MM.1S (cell line): ENCODE measurements around the gene MAP3K3.

Experiments
- DNase-seq: peaks from one replicate; pipeline ENCODE4 v3.0.0-alpha.2; 2015
- H2AFZ ChIP-seq: fragments of 300-600 bp; sonication (generic); 2 replicates; pipeline ENCODE4 v1.6.0; 2016; ENCODE audit warnings: antibody characterized with exemption, low read length
- H3F3A ChIP-seq: fragments of 300-600 bp; sonication (generic); 2 replicates; pipeline ENCODE4 v1.6.1; 2016; ENCODE audit warnings: mild to moderate bottlenecking, antibody characterized with exemption, low read length, moderate library complexity, mixed read lengths; ENCODE audit not compliant: insufficient read depth
- H3K27ac ChIP-seq: fragments of 300-600 bp; sonication (generic); 2 replicates; pipeline ENCODE4 v1.5.1; 2016; ENCODE audit warnings: mild to moderate bottlenecking, low read length
- H3K27me3 ChIP-seq: fragments of 300-600 bp; sonication (generic); replicated peaks from 2 replicates; pipeline ENCODE4 v1.6.0; 2016; ENCODE audit warnings: low read length; ENCODE audit not compliant: insufficient read depth
- H3K36me3 ChIP-seq: fragments of 300-600 bp; sonication (generic); replicated peaks from 2 replicates; pipeline ENCODE4 v1.6.1; 2016; ENCODE audit warnings: mild to moderate bottlenecking, low read length, mixed read lengths; ENCODE audit not compliant: insufficient read depth
- H3K4me1 ChIP-seq: fragments of 300-600 bp; sonication (generic); 2 replicates; pipeline ENCODE4 v1.6.1; 2016; ENCODE audit warnings: low read length, mixed read lengths
- H3K4me2 ChIP-seq: fragments of 300-600 bp; sonication (generic); 2 replicates; pipeline ENCODE4 v1.6.0; 2016; ENCODE audit warnings: low read depth, low read length
- H3K4me3 ChIP-seq: fragments of 300-600 bp; sonication (generic); 2 replicates; pipeline ENCODE4 v1.5.1; 2016; ENCODE audit warnings: low read length, mixed read lengths
- H3K79me2 ChIP-seq: fragments of 300-600 bp; sonication (generic); 2 replicates; pipeline ENCODE4 v1.6.1; 2016; ENCODE audit warnings: mixed run types, low read length, mixed read lengths
- H3K9ac ChIP-seq: fragments of 300-600 bp; sonication (generic); 2 replicates; pipeline ENCODE4 v1.6.1; 2016; ENCODE audit warnings: low read length, mixed read lengths
- H3K9me2 ChIP-seq: fragments of 300-600 bp; sonication (generic); replicated peaks from 2 replicates; pipeline ENCODE4 v1.6.1; 2016; ENCODE audit warnings: mild to moderate bottlenecking, low read length, mixed read lengths; ENCODE audit not compliant: insufficient read depth
- H3K9me3 ChIP-seq: fragments of 300-600 bp; sonication (generic); replicated peaks from 2 replicates; pipeline ENCODE4 v1.6.1; 2016; ENCODE audit warnings: mild to moderate bottlenecking, low read length, mixed read lengths; ENCODE audit not compliant: insufficient read depth
- H4K20me1 ChIP-seq: fragments of 300-600 bp; sonication (generic); 2 replicates; pipeline ENCODE4 v1.6.1; 2016; ENCODE audit warnings: mild to moderate bottlenecking, low read length, moderate library complexity, mixed read lengths; ENCODE audit not compliant: insufficient read depth
- CTCF ChIP-seq: fragments of 300-600 bp; sonication (generic); IDR thresholded peaks from 2 replicates; pipeline ENCODE4 v1.5.1; 2016; ENCODE audit warnings: antibody characterized with exemption, low read length, mixed read lengths
- EZH2 ChIP-seq: fragments of 300-600 bp; sonication (generic); optimal IDR thresholded peaks from 2 replicates; pipeline ENCODE3; 2017; ENCODE audit warnings: low read depth, mild to moderate bottlenecking, antibody characterized with exemption, low read length, mixed read lengths
- EZH2phosphoT487 ChIP-seq: fragments of 300-600 bp; sonication (generic); IDR thresholded peaks from 2 replicates; pipeline ENCODE4 v1.6.1; 2018; ENCODE audit warnings: antibody characterized with exemption, low read length

Gene MAP3K3

GRCh38 chr17:63703556-63704258 lies 81.5 kb downstream of the MAP3K3 start:
- Histone ChIP-seq H4K20me1 (no peaks in the 10 kb centered on the region), H3K4me1 (no peaks in the 10 kb centered on the region), H3K9ac (no peak overlapping the region), H3K79me2 (no peaks in the 10 kb centered on the region), H3K9me3 (no peaks in the 10 kb centered on the region), H3K9me2 (no peaks in the 10 kb centered on the region), H2AFZ (no peak overlapping the region), H3K27me3 (no peaks in the 10 kb centered on the region), H3K27ac (no peak overlapping the region), H3F3A (no peaks in the 10 kb centered on the region), H3K4me3 (no peak overlapping the region), H3K4me2 (no peak overlapping the region), H3K36me3 (no peaks in the 10 kb centered on the region)
- no peak for DNase-seq
- TF ChIP-seq CTCF = no peak
- no peak for TF ChIP-seq EZH2

DNA sequence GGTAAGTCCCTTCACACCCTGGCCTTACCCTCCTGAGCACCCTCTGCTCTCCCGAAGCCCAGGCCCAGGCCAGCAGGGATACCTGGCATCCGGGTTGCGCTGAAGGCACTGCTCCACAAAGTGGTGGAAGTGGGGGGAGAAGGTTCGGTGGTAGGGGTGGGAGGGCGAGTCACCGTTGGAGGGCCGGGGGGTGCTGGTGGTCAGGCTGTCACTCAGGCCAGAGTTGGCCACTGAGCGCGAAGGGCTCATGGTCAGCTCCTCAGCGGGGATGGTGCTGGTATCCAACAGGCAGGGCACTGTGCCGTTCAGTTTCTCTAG lies 82.0 kb downstream of the MAP3K3 start:
- Histone ChIP-seq H3K79me2 (no peaks in the 10 kb centered on the region), H3K27ac (no peak overlapping the region), H3K4me3 (no peak overlapping the region), H3K4me1 (no peaks in the 10 kb centered on the region), H3F3A (no peaks in the 10 kb centered on the region), H3K27me3 (no peaks in the 10 kb centered on the region), H3K9ac (no peak overlapping the region), H4K20me1 (no peaks in the 10 kb centered on the region), H3K9me2 (no peaks in the 10 kb centered on the region), H3K36me3 (no peaks in the 10 kb centered on the region), H3K4me2 (no peak overlapping the region), H3K9me3 (no peaks in the 10 kb centered on the region), H2AFZ (no peak overlapping the region)
- TF ChIP-seq EZH2phosphoT487 (no peak), CTCF (no peak), EZH2 (no peak)
- no peak for DNase-seq

DNA sequence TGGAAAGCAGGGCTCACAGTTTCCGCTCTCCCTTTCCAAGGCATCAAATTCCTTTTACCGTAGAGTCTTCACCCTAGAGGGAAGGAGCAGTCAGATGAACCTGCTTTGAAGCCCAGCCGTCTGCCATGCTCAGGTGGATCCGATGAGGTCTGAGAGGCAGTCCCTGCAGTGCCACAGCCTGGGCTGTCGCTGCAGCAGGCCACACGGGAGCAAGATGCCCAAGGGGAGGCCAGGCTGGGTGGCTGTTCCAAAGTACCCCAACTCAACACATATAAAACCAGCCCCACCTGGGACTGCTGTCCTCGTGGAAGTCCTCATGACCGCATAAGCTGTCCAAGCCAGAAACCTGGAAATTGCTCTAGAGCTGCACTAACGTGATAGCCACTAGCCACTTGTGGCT lies 82.6 kb downstream of the MAP3K3 start:
- Histone ChIP-seq H2AFZ (no peak overlapping the region), H3K36me3 (no peaks in the 10 kb centered on the region), H3K27ac (no peak overlapping the region), H3K9me2 (no peaks in the 10 kb centered on the region), H3K79me2 (no peaks in the 10 kb centered on the region), H4K20me1 (no peaks in the 10 kb centered on the region), H3K4me2 (no peak overlapping the region), H3F3A (no peaks in the 10 kb centered on the region), H3K4me3 (no peak overlapping the region), H3K9me3 (no peaks in the 10 kb centered on the region), H3K9ac (no peak overlapping the region), H3K27me3 (no peaks in the 10 kb centered on the region), H3K4me1 (no peaks in the 10 kb centered on the region)
- no peak for DNase-seq
- no peak for TF ChIP-seq EZH2
- TF ChIP-seq EZH2phosphoT487 = no peak
- no peak for TF ChIP-seq CTCF

DNA sequence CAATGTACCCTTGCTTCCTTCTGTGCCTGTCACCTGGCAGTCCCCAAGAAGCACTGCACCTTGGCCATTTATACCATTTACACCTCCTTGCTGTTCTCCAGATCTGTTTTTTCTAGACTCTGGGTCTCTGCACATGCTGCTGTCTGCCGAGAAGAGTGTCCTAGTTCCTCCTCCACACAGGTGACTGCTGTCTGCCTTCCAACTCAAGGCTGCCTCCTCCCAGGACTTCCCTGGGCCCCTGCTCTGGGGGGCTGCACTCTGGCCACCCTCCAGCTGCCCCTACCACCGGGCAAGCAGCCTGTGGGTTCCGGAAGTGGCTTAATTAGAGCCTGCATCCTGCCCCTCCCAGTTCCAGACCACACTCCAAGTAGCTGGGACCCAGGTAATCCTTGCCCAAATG lies 83.4 kb downstream of the MAP3K3 start:
- H3K9ac ChIP-seq = no peak overlapping the region
- H2AFZ ChIP-seq = no peak overlapping the region
- H3K36me3 ChIP-seq = no peaks in the 10 kb centered on the region
- TF ChIP-seq EZH2phosphoT487 (no peak), EZH2 (no peak), CTCF (no peak)
- no peak overlapping the region for H3K4me3 ChIP-seq
- H3K9me2 ChIP-seq = no peaks in the 10 kb centered on the region
- no peaks in the 10 kb centered on the region for H3F3A ChIP-seq
- no peaks in the 10 kb centered on the region for H3K9me3 ChIP-seq
- H3K79me2 ChIP-seq = no peaks in the 10 kb centered on the region
- H4K20me1 ChIP-seq = no peaks in the 10 kb centered on the region
- no peak overlapping the region for H3K27ac ChIP-seq
- no peaks in the 10 kb centered on the region for H3K27me3 ChIP-seq
- H3K4me2 ChIP-seq = no peak overlapping the region
- DNase-seq = no peak
- H3K4me1 ChIP-seq = no peaks in the 10 kb centered on the region
